Ishikawa (cell line): ENCODE data around the gene RANBP10.

Source experiments
- CEBPB ChIP-seq: IDR thresholded peaks from 2 replicates; pipeline ENCODE4 v1.6.1; 2012
- CREB1 ChIP-seq: IDR thresholded peaks from 2 replicates; pipeline ENCODE4 v1.6.1; 2012; ENCODE audit warnings: low read depth
- EGR1 ChIP-seq: IDR thresholded peaks from 2 replicates; pipeline ENCODE4 v1.6.1; 2012
- EP300 ChIP-seq: IDR thresholded peaks from 2 replicates; pipeline ENCODE4 v1.6.1; 2012; ENCODE audit warnings: borderline replicate concordance
- FOXM1 ChIP-seq: IDR thresholded peaks from 2 replicates; pipeline ENCODE4 v1.6.1; 2012; ENCODE audit warnings: low read depth, borderline replicate concordance
- MAX ChIP-seq: IDR thresholded peaks from 2 replicates; pipeline ENCODE4 v1.6.1; 2012
- NFIC ChIP-seq: IDR thresholded peaks from 2 replicates; pipeline ENCODE4 v1.6.1; 2012
- RAD21 ChIP-seq: IDR thresholded peaks from 2 replicates; pipeline ENCODE4 v1.6.1; 2012; ENCODE audit warnings: low read depth
- REST ChIP-seq: IDR thresholded peaks from 2 replicates; pipeline ENCODE4 v1.6.1; 2012; ENCODE audit warnings: low read depth, mild to moderate bottlenecking
- TAF1 ChIP-seq: IDR thresholded peaks from 2 replicates; pipeline ENCODE4 v1.6.1; 2012; ENCODE audit warnings: low read depth, mild to moderate bottlenecking
- TCF12 ChIP-seq: IDR thresholded peaks from 2 replicates; pipeline ENCODE4 v1.6.1; 2012; ENCODE audit warnings: low read depth
- TEAD4 ChIP-seq: IDR thresholded peaks from 2 replicates; pipeline ENCODE4 v1.6.1; 2012
- USF1 ChIP-seq: IDR thresholded peaks from 2 replicates; pipeline ENCODE4 v1.6.1; 2012
- YY1 ChIP-seq: IDR thresholded peaks from 2 replicates; pipeline ENCODE4 v1.6.1; 2012; ENCODE audit warnings: low read depth
- ZBTB7A ChIP-seq: IDR thresholded peaks from 2 replicates; pipeline ENCODE4 v1.6.1; 2012; ENCODE audit warnings: low read depth

The RANBP10 gene

DNA sequence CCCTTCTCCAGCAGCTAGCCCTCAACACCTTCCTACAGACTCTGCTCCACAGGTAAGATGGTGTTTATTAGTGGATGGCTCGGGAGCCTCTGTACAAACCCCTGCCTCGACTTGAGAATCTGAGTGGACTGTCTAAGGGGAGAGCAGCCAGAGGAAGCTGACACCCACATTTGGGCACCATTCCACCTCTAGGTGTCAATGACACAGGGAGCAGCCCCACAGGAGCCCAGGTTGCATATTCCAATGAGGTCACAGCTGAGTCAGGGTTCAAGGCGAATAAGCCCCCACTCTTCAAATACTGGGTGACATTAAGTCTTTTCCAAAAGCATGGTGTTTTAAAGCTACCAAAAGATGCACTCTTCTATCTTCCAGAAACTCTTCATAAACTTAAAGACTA, 31.9 kb downstream of the RANBP10 start:
- TF ChIP-seq MAX, result no peak
- no peak for TF ChIP-seq TCF12
- TF ChIP-seq REST, result no peak
- no peak for TF ChIP-seq EGR1

- TF ChIP-seq TCF12, result no peak
- no peak for TF ChIP-seq ZBTB7A
- no peak for TF ChIP-seq EP300
- no peak for TF ChIP-seq USF1
- no peak for TF ChIP-seq TEAD4
- no peak for TF ChIP-seq NFIC
- TF ChIP-seq REST, result no peak
- no peak for TF ChIP-seq EGR1
- TF ChIP-seq YY1, result no peak
- no peak for TF ChIP-seq RAD21
- no peak for TF ChIP-seq FOXM1
- no peak for TF ChIP-seq CEBPB
- no peak for TF ChIP-seq MAX
- no peak for TF ChIP-seq CREB1
- no peak for TF ChIP-seq TAF1
These were observed 32.5 kb downstream of the RANBP10 start for GRCh38 chr16:67773569-67774456.

DNA sequence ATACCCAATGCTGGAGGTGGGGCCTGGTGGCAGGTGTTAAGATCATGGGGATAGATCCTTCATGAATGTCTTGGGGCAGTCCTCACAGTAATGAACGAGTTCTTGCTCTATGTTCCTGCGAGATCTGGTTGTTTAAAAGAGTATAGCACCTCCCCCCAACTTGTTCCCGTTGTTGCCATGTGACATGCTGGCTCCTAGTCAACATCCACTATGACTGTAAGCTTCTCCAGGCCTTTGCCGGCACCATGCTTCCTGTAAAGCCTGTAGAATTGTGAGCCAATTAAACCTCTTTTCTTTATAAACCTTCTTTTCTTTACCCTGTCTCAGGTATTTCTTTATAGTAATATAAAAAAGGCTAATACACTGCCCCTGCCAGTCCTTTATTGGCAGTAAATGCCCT, 33.3 kb downstream of the RANBP10 start:
- TF ChIP-seq TAF1, result no peak

GRCh38 chr16:67770346-67770991, 35.9 kb downstream of the RANBP10 start:
- no peak for TF ChIP-seq TCF12
- no peak for TF ChIP-seq USF1
- no peak for TF ChIP-seq CEBPB

- TF ChIP-seq RAD21, result no peak
These were observed 38.4 kb downstream of the RANBP10 start for GRCh38 chr16:67767953-67768352.

- TF ChIP-seq TAF1, result no peak
- TF ChIP-seq NFIC, result no peak
- no peak for TF ChIP-seq ZBTB7A
- TF ChIP-seq RAD21, result no peak
- no peak for TF ChIP-seq CEBPB
- no peak for TF ChIP-seq EP300
- no peak for TF ChIP-seq YY1
- no peak for TF ChIP-seq TEAD4
- no peak for TF ChIP-seq CREB1
- TF ChIP-seq TCF12, result no peak
- no peak for TF ChIP-seq EGR1
- TF ChIP-seq FOXM1, result no peak
- TF ChIP-seq REST, result no peak
- TF ChIP-seq MAX, result no peak
- no peak for TF ChIP-seq USF1
These were observed 40.1 kb downstream of the RANBP10 start for GRCh38 chr16:67766291-67766690.
